SKM-1 (cell line): ENCODE data around the gene SLC35D3.
"Not testable (repeated sequence)": the region's sequence is repeated elsewhere in the genome, so short reads cannot be mapped to it uniquely, and the experiment has no call there.

ENCODE experiments used
- DNase-seq: peaks from one replicate; lab custom pipeline; 2025; ENCODE audit not compliant: unreplicated experiment; lab: John Stamatoyannopoulos, UW

The SLC35D3 gene

GRCh38 chr6:136921936-136922684 lies at the start of gene SLC35D3:
TSS of gene SLC35D3 (plus strand) at chr6:136922301. CDS start at chr6:136922429, 128 bp downstream.
- no peak for DNase-seq

GRCh38 chr6:136873748-136874147 lies 48.4 kb upstream of the SLC35D3 start:
- no peak for DNase-seq

- not testable (repeated sequence) for DNase-seq
These were observed 45.6 kb upstream of the SLC35D3 start for GRCh38 chr6:136876469-136876868.

- DNase-seq, result no peak
These were observed 41.2 kb upstream of the SLC35D3 start for GRCh38 chr6:136880748-136881460.

- no peak for DNase-seq
These were observed 36.0 kb upstream of the SLC35D3 start for GRCh38 chr6:136886091-136886490.

GRCh38 chr6:136887953-136888352 lies 34.1 kb upstream of the SLC35D3 start:
- DNase-seq, result no peak

GRCh38 chr6:136889271-136890193 lies 32.6 kb upstream of the SLC35D3 start:
- DNase-seq, result no peak

- no peak for DNase-seq
These were observed 31.8 kb upstream of the SLC35D3 start for GRCh38 chr6:136890194-136890839.

GRCh38 chr6:136890986-136891385 lies 31.1 kb upstream of the SLC35D3 start:
- DNase-seq, result no peak

- DNase-seq, result no peak
These were observed 28.9 kb upstream of the SLC35D3 start for GRCh38 chr6:136893187-136893586.

- DNase-seq, result no peak
These were observed 26.2 kb upstream of the SLC35D3 start for GRCh38 chr6:136895901-136896300.

GRCh38 chr6:136897071-136897470 lies 25.0 kb upstream of the SLC35D3 start:
- DNase-seq, result no peak

- no peak for DNase-seq
These were observed 20.8 kb upstream of the SLC35D3 start for GRCh38 chr6:136901212-136901784.

- not testable (repeated sequence) for DNase-seq
These were observed 17.6 kb upstream of the SLC35D3 start for GRCh38 chr6:136904477-136904876.

- no peak for DNase-seq
These were observed 7.2 kb upstream of the SLC35D3 start for GRCh38 chr6:136914947-136915346.

- DNase-seq, result no peak
These were observed 3.4 kb upstream of the SLC35D3 start for GRCh38 chr6:136918706-136919105.

- no peak for DNase-seq
These were observed 1.9 kb upstream of the SLC35D3 start for GRCh38 chr6:136920216-136920615.

GRCh38 chr6:136920671-136921380 lies 1.3 kb upstream of the SLC35D3 start:
- DNase-seq, result no peak

GRCh38 chr6:136921381-136921935 lies 643 bp upstream of the SLC35D3 start:
- no peak for DNase-seq

- no peak for DNase-seq
These were observed 545 bp downstream of the SLC35D3 start for GRCh38 chr6:136922685-136923006.
